ENCODE data around the gene ICOS. TPM values are rescaled to one million over a fixed set of nuclear protein-coding genes. Genes with fewer than 3 reads are reported as not detected.

ICOS gene
- total RNA-seq, 4 donors from 2014 or later: 0.17 to 0.49 (median 0.19) TPM; not detected in 1

DNA sequence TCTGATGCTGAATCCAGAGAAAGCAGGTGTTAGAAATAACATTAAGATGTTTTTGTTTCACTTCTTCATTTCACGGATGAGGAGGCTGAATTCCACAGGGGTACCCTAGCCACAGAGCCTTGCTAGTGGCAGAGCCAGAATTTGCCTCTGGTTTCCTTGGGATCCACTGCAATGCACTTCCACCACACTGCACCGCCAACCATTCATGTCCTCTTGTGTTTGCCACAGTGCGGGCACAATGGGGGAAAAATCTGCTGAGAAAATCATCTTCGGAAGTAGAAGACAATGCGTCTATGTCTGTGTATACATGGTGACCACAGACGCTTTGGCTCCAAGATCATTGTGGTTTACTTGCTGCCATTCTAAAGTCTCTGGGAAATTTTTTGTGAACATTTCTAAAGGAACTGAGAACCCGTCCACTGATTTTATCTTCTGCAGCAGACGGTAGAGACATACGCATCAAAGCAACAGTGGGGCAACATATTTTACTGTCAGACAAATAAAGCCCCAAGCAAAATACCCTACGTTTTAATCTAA is 14.9 kb downstream of the ICOS start:
- TF ChIP-seq, protein P1, sequence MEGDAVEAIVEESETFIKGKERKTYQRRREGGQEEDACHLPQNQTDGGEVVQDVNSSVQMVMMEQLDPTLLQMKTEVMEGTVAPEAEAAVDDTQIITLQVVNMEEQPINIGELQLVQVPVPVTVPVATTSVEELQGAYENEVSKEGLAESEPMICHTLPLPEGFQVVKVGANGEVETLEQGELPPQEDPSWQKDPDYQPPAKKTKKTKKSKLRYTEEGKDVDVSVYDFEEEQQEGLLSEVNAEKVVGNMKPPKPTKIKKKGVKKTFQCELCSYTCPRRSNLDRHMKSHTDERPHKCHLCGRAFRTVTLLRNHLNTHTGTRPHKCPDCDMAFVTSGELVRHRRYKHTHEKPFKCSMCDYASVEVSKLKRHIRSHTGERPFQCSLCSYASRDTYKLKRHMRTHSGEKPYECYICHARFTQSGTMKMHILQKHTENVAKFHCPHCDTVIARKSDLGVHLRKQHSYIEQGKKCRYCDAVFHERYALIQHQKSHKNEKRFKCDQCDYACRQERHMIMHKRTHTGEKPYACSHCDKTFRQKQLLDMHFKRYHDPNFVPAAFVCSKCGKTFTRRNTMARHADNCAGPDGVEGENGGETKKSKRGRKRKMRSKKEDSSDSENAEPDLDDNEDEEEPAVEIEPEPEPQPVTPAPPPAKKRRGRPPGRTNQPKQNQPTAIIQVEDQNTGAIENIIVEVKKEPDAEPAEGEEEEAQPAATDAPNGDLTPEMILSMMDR (IDR thresholded peaks at IDR 0.05; ENCODE audit: low read depth): no peak

DNA sequence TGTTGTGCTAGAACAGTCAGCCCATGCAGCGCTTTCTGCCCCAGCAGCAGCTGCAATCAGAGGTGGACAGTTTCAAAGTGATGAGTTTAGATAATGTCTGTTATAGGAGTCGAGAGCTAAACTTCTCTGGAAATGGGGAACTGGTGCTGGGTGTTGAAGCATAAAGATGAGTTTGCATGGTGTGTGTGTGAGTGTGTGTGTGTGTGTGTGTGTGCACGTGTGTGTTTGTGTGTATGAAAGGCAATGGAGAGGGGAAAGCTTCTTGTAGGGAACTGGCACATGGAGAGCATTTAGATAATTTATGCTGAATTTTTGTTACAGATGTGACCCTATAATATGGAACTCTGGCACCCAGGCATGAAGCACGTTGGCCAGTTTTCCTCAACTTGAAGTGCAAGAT is 22.7 kb downstream of the ICOS start:
- TF ChIP-seq, protein P1 (IDR thresholded peaks at IDR 0.05; ENCODE audit: low read depth): no peak

DNA sequence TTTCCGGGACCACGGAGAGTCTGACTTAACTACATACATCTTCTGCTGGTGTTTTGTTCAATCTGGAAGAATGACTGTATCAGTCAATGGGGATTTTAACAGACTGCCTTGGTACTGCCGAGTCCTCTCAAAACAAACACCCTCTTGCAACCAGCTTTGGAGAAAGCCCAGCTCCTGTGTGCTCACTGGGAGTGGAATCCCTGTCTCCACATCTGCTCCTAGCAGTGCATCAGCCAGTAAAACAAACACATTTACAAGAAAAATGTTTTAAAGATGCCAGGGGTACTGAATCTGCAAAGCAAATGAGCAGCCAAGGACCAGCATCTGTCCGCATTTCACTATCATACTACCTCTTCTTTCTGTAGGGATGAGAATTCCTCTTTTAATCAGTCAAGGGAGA is 23.1 kb downstream of the ICOS start:
- TF ChIP-seq, protein P1 (IDR thresholded peaks at IDR 0.05; ENCODE audit: low read depth): no peak

DNA sequence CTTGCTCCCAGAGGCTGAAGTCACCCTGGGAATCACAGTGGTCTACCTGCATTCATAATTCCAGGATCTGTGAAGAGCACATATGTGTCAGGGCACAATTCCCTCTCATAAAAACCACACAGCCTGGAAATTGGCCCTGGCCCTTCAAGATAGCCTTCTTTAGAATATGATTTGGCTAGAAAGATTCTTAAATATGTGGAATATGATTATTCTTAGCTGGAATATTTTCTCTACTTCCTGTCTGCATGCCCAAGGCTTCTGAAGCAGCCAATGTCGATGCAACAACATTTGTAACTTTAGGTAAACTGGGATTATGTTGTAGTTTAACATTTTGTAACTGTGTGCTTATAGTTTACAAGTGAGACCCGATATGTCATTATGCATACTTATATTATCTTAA is 24.2 kb downstream of the ICOS start:
- TF ChIP-seq, protein P1 (IDR thresholded peaks at IDR 0.05; ENCODE audit: low read depth): no peak

- TF ChIP-seq, protein P1 (IDR thresholded peaks at IDR 0.05; ENCODE audit: low read depth): no peak
Measured at GRCh38 chr2:203971251-203971650, 34.7 kb downstream of the ICOS start.

DNA sequence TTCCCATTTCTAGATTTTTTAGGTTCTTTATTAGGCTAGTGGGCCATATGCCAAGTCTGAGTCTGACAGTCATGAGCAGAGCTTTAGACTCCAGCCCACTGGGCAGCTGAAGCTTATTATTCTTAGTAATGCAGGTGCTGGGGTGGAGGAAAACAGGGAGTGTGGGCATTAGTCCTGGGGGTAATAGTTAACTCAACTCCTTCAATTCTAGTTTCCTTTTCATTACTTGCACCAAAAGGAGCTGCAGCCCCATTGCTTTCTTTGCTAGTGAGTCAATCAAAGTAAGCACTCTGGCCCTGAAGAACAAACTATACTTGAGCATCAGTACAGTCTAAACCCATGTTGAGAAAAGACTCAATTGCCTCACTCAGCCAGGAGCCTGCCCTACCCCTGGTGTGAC is 35.5 kb downstream of the ICOS start:
- TF ChIP-seq, protein P1 (IDR thresholded peaks at IDR 0.05; ENCODE audit: low read depth): no peak

- TF ChIP-seq, protein P1 (IDR thresholded peaks at IDR 0.05; ENCODE audit: low read depth): no peak
Measured at GRCh38 chr2:203973000-203973399, 36.4 kb downstream of the ICOS start.
